ENCODE results near the gene PADI1.
A peak's percentile ranks its signal among the peaks of the same experiment; 100 is the strongest.
"Not testable (repeated sequence)": the region's sequence is repeated elsewhere in the genome, so short reads cannot be mapped to it uniquely, and the experiment has no call there.

Gene PADI1

DNA sequence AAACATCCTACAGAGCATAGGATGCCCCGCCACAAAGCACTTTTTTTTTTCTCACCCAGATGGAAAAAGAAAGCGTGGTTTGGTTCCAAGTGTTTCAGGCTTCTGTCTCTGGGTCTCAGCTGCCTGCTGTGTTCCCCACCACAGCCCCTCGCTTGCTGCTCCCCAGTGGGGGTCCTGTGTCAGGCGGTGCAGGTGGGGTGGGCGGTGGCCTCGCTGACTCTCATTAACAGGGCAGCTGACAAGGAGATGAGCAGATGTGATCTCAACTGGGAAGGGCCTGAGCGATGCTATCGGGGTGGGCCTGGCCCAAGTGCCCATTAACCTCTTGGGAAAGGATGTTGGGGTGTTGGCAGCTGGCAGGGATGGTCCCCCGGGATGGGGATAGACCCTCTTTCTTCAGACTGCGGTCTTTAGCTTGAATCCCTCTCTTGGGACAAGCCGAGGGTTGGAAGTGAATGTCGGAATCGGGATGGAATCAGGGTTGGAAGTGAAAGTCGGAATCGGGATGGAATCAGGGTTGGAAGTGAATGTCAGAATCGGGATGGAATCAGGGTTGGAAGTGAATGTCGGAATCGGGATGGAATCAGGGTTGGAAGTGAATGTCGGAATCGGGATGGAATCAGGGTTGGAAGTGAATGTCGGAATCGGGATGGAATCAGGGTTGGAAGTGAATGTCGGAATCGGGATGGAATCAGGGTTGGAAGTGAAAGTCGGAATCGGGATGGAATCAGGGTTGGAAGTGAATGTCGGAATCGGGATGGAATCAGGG is 36.3 kb downstream of the PADI1 start:
- DNase-seq: not testable (repeated sequence)

- not testable (repeated sequence) for DNase-seq
Measured at GRCh38 chr1:17241780-17242074, 36.8 kb downstream of the PADI1 start.

GRCh38 chr1:17243274-17243673 is 38.3 kb downstream of the PADI1 start:
- no peak for DNase-seq

DNA sequence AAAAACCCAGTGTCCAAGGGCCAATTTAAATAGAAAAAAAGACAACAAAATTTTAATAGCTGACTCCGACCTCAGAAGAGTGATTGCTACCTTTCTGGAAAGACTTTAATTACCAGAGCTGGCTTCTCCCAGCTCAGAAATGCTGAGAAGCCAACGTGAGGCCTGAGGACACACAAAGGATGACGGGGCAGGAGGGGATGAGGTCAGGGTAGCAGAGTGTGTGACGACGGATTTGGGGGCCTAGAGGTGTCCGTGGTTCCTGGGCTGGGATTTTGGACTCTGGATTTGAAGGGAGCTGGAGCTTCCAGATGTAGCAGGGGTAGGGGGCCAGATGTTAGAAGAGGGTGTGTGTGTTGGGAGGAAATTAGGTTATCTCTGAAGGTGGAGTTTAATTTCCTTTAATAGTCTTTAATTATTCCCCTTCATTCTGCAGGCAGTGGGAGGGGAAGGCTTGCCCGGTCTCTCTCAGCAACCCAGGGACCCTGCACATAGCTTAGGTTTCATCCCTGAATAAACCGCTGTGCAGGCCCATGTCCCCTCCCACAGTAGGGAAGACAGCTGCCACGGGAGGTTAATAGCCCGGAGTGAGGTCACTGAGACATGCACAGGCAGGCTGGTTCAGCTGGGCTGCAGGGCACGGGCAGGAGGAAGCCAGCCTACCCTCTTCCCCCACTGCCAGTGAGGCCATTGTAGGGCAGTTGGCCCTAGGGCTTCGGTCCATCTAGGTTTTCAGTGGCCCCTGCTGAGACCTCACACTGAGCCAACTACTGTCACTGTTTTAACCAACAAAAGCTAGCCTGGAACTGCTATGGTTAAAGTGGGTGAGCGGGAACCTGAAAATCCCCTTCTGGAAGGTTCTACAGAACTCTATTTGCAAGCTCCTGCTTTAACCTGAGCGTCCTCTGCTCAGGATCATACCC is 40.2 kb downstream of the PADI1 start:
- no peak for DNase-seq

DNA sequence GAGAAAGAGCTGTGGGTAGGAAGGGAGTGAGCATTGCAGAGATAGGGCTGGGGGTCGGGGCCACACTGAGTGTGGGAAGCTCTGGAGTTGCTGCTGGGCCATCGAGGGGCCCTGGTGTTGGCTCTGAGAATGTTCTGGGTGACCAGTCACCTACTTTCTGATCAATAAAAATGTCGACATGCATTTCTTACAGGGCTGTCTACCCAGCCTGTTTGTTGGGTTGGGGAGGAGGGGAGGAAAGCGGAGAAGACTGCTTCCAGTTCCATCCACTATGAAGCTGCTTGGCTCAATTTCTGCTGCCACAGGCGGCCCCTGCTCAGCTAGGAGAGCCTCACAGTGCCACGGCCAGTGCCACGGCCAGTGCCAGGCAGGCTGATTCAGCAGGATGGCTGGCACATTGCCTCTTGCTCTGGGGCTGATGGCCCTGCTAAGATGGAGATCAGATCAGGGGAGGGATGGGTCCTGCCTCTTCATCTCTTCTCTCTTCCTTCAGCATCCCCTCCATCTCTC is 40.9 kb downstream of the PADI1 start:
- peak in 2 of 51 donors; percentile 4 to 7 for DNase-seq

DNA sequence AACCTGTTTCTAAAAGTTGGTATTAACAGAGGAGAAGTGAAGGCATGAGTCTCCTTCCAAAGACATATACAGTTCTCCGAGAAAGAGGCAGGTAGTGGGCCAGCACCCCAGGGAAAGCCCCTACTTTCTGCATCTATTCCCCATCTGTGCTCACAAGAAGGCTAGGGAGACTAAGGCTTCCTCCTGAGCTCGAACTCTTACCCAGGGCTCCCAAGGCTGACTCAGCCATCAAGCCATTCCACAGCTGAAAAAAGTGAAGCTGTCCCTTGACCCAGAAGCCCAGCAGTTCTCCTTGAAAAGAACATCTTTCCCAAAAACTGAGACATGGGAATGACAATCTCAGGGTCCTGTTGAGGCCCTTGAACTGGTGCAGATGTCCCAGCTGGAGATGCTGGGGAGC is 42.0 kb downstream of the PADI1 start:
- no peak for DNase-seq

- DNase-seq: no peak
Measured at GRCh38 chr1:17248781-17249180, 43.9 kb downstream of the PADI1 start, which contains the start of gene PADI3. TSS of gene PADI3 (plus strand) at chr1:17249098. CDS start at chr1:17249138, 40 bp downstream.

GRCh38 chr1:17250601-17251000 is 45.7 kb downstream of the PADI1 start:
- DNase-seq: no peak

DNA sequence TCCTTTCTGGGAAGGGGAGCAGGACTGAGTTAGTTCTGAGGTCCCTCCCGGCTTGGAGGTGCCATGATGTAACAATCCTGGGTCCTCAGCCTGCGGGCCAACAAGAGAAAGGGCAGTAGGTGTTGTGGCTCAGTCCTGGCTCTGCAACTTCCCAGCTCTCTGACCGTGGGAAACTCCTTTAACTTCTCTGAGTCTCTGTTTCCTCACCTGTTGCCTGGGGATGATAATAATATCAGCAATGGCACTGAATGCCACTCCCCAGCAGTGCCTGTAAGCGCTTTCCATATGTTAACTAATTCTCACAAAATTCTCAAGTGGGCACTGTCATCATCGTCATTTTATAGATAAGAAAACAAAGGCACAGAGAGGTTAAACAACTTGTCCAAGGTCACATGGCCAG is 46.3 kb downstream of the PADI1 start:
- DNase-seq: no peak

DNA sequence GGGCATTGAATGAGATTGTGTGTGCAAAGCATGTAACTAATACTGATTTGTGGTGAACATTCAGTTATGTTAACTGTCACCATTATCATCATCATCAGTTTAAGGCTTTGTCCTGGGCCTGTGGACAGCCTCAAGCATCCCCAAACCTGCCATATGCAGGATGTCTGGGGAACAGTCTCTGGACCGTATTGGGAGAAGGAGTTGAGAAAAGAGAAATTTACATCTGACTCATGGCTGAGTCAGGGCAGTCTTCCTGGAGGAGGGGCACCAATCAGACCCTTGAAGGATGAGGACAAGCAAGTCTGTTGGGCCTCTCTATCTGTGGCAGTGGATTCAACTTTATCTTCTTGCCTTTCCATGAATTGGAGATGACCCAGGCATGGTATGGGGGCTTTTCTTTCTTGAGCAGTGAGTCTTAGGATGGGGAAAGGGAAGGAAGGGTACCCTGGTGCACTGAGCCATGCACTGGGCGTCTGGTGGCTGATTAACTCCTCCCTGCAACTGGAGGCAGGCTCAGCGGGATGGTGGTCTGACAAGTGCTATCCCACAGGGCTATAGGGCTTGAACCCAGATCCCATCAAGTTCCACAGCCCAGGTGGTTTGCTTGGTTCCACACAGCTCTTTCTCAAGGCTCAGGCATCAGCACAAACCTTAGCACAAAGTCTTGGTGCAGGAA is 46.9 kb downstream of the PADI1 start:
- no peak for DNase-seq

GRCh38 chr1:17255336-17255735 is 50.4 kb downstream of the PADI1 start:
- no peak for DNase-seq

- no peak for DNase-seq
Measured at GRCh38 chr1:17258116-17258757, 53.3 kb downstream of the PADI1 start.

GRCh38 chr1:17258758-17259130 is 53.8 kb downstream of the PADI1 start:
- DNase-seq: no peak

DNA sequence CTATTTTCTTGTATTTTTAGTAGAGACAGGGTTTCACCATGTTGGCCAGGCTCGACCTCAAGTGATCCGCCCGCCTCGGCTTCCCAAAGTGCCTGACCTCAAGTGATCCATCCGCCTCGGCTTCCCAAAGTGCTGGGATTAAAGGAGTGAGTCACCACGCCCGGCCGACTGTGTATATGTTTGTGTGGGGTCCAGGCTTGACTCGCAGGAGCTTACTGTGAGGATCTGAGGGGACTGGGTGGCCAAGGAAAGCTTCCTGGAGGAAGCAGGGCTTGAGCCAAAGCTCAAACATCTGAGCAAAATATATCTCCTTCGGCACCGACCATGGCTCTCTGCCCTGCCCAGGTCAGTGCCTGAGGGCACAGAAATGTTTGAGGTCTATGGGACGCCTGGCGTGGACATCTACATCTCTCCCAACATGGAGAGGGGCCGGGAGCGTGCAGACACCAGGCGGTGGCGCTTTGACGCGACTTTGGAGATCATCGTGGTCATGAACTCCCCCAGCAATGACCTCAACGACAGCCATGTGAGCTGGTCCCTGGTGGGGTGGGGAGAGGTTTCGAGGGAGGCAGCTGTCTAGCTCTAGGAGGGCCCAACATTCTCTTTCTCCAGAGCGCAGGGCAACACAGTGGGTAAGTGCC is 54.4 kb downstream of the PADI1 start:
- DNase-seq: no peak

DNA sequence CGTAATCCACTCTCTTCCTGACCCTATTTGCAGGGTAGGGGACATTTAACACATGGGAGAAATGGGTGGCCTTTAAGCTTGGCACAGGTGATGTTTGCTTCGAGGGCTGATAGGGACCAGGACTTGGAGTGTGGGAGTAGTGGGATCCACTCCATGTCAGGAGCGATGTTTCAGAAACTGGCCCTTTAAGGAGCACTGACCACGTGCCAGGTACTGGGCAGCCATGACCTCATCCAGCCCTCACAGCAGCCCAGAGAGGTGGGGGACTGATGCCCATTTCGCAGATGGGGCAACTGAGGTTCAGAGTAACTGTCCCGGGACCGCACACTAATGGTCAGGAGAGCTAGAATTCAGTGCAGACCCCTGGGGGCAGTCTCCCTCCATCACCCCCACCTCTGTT is 55.3 kb downstream of the PADI1 start:
- no peak for DNase-seq

DNA sequence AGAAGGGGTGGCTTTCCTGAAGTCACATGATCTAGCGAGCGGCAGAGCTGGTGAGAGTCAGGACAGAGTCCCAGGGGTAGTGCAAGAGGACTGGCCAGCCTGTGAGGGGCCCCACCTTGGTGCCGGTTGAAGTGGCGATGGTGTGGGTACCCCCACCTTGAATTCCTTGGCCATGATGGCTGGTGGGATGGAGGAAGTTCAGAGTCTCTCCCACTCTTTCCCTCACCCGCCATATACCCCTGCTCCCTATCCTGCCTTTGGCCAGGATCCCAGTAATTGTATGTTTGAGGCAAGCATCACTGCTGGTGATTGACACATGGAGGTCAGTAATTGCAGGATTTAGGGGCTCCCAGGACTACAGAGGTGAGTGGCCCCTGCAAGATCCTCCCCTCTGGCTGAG is 55.8 kb downstream of the PADI1 start:
- DNase-seq: no peak

DNA sequence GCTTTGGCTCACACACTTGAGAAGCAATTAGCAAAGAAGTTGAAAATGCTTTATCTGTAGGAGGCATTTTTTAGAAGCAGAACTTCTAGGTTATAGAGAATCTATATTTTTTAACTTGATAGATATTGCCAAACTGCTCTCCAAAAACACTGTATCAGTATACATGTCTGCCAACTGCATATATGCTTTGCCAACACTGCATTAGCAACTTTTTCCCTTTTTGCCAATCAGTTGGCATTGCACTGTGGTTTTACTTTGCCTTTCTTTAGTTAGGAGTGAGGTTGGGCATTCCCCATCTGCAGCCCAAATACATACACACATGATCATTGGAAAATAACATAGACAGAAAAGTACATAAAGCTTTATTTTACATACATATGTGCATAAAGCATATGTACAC is 59.0 kb downstream of the PADI1 start:
- no peak for DNase-seq

DNA sequence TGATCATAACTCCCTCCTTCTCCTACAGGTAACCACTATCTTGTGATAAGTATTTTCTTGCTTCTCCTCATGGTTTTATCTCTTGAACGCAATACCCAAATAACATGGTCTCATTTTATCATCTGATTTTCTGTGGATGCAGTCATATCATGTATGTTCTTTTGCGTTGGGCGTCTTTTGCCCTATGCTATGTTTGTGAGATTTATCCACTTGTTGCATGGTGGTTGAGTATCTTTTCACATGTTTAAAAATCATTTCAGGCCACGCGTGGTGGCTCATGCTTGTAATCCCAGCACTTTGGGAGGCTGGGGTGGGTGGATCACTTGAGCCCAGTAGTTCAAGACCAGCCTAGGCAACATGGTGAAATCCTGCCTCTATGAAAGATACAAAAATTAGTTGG is 59.5 kb downstream of the PADI1 start:
- DNase-seq: no peak

DNA sequence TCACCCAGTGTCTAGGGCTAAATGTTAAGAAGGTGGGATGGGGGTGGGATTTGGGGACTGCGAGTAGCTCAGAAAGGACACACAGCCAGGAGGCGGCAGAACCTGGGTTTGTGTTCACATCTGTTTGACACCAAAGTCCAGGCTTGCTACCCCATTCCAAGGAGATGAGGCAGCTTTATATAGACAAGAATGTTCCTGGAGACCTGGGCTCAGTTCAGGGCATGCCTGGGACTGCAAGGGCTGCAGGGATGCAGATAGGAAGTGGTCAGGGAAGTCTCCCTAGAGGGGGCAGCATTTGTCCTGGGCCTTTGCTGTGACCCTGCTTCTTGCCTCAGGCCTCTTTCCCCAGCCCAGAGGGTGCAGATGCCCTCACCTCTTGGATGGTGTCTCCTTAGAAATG is 60.2 kb downstream of the PADI1 start:
- no peak for DNase-seq

GRCh38 chr1:17265950-17266349 is 61.0 kb downstream of the PADI1 start:
- no peak for DNase-seq

Data from hypothalamus (tissue), 51 donors.